Type B pancreatic cell (in vitro differentiated cells): ENCODE data around the gene XNDC1N. TPM values are rescaled to one million over a fixed set of nuclear protein-coding genes. Genes with fewer than 3 reads are reported as not detected.

ENCODE experiments used
- DNase-seq: peaks from one replicate; pipeline ENCODE4 v3.0.0; 2021; ENCODE audit warnings: mixed read lengths; ENCODE audit not compliant: unreplicated experiment; ENCODE audit errors: extremely low spot score
- H3K27ac Mint-ChIP-seq: 2 replicates; pipeline ENCODE4 v1.8.0; 2021; ENCODE audit warnings: mild to moderate bottlenecking, mixed read lengths
- H3K27me3 Mint-ChIP-seq: 2 replicates; pipeline ENCODE4 v1.8.0; 2021; ENCODE audit warnings: mixed read lengths
- H3K36me3 Mint-ChIP-seq: 2 replicates; pipeline ENCODE4 v1.8.0; 2021; ENCODE audit warnings: mixed read lengths
- H3K4me1 Mint-ChIP-seq: one replicate; pipeline ENCODE4 v1.8.0; 2021; ENCODE audit warnings: mixed read lengths; ENCODE audit not compliant: unreplicated experiment
- H3K4me3 Mint-ChIP-seq: 2 replicates; pipeline ENCODE4 v1.8.0; 2021; ENCODE audit warnings: mild to moderate bottlenecking, mixed read lengths
- H3K9me3 Mint-ChIP-seq: 2 replicates; pipeline ENCODE4 v1.8.0; 2021; ENCODE audit warnings: mixed read lengths
- CTCF ChIP-seq: fragments of 200-600 bp; sonication (generic); conservative IDR thresholded peaks from 2 replicates; pipeline ENCODE4 v1.5.0; 2021; ENCODE audit warnings: antibody characterized with exemption, mild to moderate bottlenecking
- total RNA-seq: library from RNA; stranded (reverse); gene quantifications from 2 replicates; pipeline ENCODE4 v1.2.1, GENCODE V29; 2021; ENCODE audit warnings: low replicate concordance

The XNDC1N gene
- total RNA-seq, 1 donor from 2014 or later: 15.6 TPM

GRCh38 chr11:71949034-71949433 is 20.6 kb upstream of the XNDC1N start:
- no peak for DNase-seq
- no peak for TF ChIP-seq CTCF
- peak overlapping the region; percentile 24 for H3K27ac Mint-ChIP-seq
- H3K4me3 Mint-ChIP-seq: no peak overlapping the region
- no peaks in the 10 kb centered on the region for H3K9me3 Mint-ChIP-seq
- H3K27me3 Mint-ChIP-seq: no peaks in the 10 kb centered on the region
- peaks cover 18% of the 10 kb centered on the region for H3K4me1 Mint-ChIP-seq
- peaks cover 7% of the 10 kb centered on the region for H3K36me3 Mint-ChIP-seq

GRCh38 chr11:71948314-71949027 is 20.1 kb upstream of the XNDC1N start:
- Mint-ChIP-seq H3K9me3 (no peaks in the 10 kb centered on the region), H3K27me3 (no peaks in the 10 kb centered on the region), H3K4me1 (peaks cover 18% of the 10 kb centered on the region), H3K36me3 (peaks cover 7% of the 10 kb centered on the region), H3K27ac (peak overlapping the region; percentile 24), H3K4me3 (no peak overlapping the region)
- no peak for DNase-seq
- TF ChIP-seq CTCF: no peak

- no peaks in the 10 kb centered on the region for H3K27me3 Mint-ChIP-seq
- H3K36me3 Mint-ChIP-seq: peaks cover 7% of the 10 kb centered on the region
- no peaks in the 10 kb centered on the region for H3K9me3 Mint-ChIP-seq
- TF ChIP-seq CTCF: no peak
- H3K4me1 Mint-ChIP-seq: peaks cover 18% of the 10 kb centered on the region
- DNase-seq: no peak
- peak overlapping the region; percentile 39 for H3K27ac Mint-ChIP-seq
- H3K4me3 Mint-ChIP-seq: no peak overlapping the region
Measured at GRCh38 chr11:71947498-71947897, 19.1 kb upstream of the XNDC1N start.

GRCh38 chr11:71946144-71946571 is 17.8 kb upstream of the XNDC1N start:
- Mint-ChIP-seq H3K4me3 (no peak overlapping the region), H3K36me3 (peaks cover 7% of the 10 kb centered on the region), H3K4me1 (peaks cover 18% of the 10 kb centered on the region), H3K27ac (peak overlapping the region; percentile 37), H3K9me3 (no peaks in the 10 kb centered on the region), H3K27me3 (no peaks in the 10 kb centered on the region)
- TF ChIP-seq CTCF: no peak
- no peak for DNase-seq

GRCh38 chr11:71940561-71941219 is 12.3 kb upstream of the XNDC1N start:
- Mint-ChIP-seq H3K36me3 (no peaks in the 10 kb centered on the region), H3K4me3 (no peak overlapping the region), H3K4me1 (no peaks in the 10 kb centered on the region), H3K27me3 (no peaks in the 10 kb centered on the region), H3K27ac (no peak overlapping the region), H3K9me3 (no peaks in the 10 kb centered on the region)
- no peak for TF ChIP-seq CTCF
- no peak for DNase-seq
